ENCODE results near the gene AQP3.

AQP3 gene

DNA sequence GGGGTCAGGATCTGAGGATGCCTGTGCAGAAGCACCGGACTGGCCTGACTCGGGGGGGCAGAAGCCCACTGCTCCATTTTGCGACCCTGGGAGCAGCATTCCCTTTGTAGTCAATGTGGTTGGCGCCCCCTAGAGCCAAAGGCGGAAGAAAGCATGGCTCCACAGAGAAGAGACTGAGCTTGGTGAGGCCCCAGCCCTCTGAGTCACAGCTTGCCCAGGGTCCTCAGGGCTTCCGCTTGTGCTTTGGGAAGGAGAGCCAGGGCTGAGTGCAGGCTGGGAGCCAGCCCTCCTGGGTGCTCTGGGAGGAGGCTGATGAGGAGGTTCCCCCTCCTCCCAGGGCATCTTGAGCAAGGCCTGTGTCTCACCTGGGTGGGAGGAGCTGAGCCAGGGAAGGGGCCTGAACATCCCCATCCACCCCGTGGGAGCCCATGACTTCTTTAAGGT is 5.5 kb upstream of the AQP3 start:
- peak; percentile 68 for DNase-seq (ENCODE audit: extremely low spot score)
- TF ChIP-seq, protein P1, sequence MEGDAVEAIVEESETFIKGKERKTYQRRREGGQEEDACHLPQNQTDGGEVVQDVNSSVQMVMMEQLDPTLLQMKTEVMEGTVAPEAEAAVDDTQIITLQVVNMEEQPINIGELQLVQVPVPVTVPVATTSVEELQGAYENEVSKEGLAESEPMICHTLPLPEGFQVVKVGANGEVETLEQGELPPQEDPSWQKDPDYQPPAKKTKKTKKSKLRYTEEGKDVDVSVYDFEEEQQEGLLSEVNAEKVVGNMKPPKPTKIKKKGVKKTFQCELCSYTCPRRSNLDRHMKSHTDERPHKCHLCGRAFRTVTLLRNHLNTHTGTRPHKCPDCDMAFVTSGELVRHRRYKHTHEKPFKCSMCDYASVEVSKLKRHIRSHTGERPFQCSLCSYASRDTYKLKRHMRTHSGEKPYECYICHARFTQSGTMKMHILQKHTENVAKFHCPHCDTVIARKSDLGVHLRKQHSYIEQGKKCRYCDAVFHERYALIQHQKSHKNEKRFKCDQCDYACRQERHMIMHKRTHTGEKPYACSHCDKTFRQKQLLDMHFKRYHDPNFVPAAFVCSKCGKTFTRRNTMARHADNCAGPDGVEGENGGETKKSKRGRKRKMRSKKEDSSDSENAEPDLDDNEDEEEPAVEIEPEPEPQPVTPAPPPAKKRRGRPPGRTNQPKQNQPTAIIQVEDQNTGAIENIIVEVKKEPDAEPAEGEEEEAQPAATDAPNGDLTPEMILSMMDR (IDR thresholded peaks at IDR 0.05; ENCODE audit: control extremely low read depth, extremely low read depth, low read depth, missing control alignments), result peak; percentile 62
- ChIA-PET CTCF (interaction anchor here (0.7 to 11.3 kb wide), 23 partner anchors 8 to 171 kb away, joined by 3 to 174 read pairs (median 5); partner anchors contain the start of gene NOL6), POLR2A (no interaction called here)

DNA sequence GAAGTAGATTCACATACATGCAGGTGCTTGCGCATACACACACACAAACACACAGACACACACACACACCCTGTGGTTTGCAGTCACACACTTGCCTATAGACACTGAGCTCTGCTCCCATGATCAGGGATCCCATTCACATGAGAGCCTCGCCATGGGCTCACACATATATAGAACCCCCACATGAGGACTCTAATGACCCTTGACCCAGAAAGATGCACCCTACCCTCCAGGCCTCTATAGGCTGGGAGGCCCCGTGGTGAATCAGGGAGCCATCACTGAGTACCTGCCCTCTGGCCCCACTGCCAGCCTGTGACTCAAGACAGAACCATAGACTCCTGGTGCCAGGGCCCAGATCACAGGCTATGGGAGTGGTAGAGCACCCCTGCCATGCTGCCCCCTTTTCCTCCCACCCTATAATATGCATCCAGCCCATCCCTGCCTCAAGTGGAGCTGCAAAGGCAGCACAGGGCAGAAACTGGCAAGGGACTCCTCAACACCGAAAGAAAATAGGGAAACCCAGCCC is 3.3 kb upstream of the AQP3 start:
- TF ChIP-seq, protein P1 (IDR thresholded peaks at IDR 0.05; ENCODE audit: control extremely low read depth, extremely low read depth, low read depth, missing control alignments), result no peak
- no peak for DNase-seq (ENCODE audit: extremely low spot score)
- ChIA-PET CTCF (interaction anchor here (0.8 to 11.3 kb wide), 8 partner anchors 9 to 76 kb away, joined by 3 to 174 read pairs (median 20); partner anchors contain the start of gene NOL6), POLR2A (interaction anchor here (1.3 kb wide), 1 partner anchor 14 kb away, joined by 4 read pairs; no protein-coding TSS in a partner anchor)

DNA sequence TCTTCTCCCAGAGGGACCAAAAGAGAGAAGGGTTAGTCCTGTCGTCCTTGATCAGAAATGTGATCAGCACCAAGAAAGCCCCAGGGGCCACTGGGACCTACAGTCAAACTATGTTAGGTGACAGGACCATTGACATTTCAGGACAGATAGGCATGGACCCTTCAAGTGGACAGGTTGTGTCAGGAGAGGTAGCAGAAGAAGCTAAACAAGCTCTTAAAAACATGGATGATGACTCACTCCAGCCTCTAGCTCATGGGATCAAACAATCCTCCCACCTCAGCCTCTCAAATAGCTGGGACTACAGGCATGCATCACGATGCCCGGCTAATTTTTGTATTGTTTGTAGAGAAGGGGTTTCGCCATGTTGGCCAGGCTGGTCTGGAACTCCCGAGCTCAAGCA is 2.3 kb upstream of the AQP3 start:
- ChIA-PET CTCF (interaction anchor here (0.8 to 11.3 kb wide), 6 partner anchors 12 to 42 kb away, joined by 3 to 174 read pairs (median 4); no protein-coding TSS in a partner anchor), POLR2A (no interaction called here)
- no peak for DNase-seq (ENCODE audit: extremely low spot score)
- TF ChIP-seq, protein P1 (IDR thresholded peaks at IDR 0.05; ENCODE audit: control extremely low read depth, extremely low read depth, low read depth, missing control alignments), result no peak

DNA sequence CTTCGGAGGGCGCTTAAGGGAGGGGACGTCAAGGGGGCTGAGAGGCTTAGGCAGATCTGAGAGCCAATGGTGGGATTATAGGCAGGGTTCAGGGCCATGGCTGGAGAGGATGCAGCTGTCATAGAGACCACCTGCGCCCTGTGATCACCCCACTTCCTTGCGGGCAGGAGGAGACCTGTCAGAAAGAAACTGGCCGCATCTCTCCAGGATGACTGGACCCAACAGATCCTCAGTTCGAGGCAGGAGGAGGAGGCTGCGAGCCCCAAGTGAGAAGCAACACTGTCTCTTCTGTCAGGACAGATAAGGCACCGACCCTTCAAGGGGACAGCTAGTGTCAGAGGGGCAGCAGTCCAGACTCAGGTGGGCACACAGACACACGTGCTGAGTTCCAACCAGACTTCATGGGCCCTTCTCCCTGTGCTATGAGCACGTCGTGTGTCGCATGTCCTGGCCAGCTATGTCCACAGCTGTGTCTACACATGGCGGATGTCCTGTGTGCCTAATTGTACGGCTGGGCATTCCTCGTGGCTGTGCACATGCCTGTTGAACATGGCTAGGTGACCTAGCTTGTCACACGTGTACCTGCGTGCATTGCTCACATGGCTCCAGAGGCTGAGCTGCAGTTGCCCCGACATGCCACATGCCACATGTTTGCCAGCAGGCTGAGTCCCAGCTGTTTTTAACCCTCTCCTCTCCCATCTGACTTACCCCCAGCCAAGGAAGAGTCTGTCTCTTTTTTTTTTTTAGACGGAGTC is 583 bp upstream of the AQP3 start:
- ChIA-PET POLR2A (no interaction called here), CTCF (interaction anchor here (0.8 to 11.3 kb wide), 12 partner anchors 11 to 92 kb away, joined by 3 to 174 read pairs (median 4); no protein-coding TSS in a partner anchor)
- peak; percentile 39 for DNase-seq (ENCODE audit: extremely low spot score)
- TF ChIP-seq, protein P1 (IDR thresholded peaks at IDR 0.05; ENCODE audit: control extremely low read depth, extremely low read depth, low read depth, missing control alignments), result no peak

DNA sequence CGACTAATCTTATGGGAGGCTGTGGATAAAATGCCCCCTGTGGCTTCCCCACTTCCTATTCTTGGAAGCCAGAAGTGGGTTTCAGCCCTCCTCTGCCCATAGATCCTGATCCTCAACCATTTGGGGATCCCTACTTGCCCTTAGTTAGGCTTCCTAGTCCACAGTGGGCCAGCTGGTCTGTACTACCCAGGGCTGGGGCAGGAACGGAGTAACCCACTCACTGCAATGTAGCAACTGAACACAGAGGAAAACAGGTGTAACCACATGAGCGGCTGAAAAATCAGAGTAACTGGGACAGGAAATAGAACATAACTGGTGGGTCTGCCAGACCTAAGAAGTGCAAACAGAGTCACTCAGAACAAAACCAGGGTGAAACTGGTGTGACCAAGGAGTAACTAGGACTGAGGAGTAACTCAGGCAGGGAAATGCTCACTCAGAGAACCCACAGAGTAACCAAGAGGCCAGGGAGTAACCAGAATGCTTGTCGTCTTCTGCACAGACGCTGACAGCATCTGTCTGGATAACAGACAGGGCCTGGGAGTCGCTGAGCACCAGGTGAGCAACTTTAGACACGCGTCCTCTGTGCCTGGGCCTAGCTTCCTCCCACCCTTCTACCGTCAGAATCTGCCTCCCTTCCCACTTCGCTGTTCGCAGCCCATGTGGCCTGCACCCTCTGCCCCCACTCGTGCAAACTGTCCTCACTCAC is 1.0 kb downstream of the AQP3 start:
- DNase-seq (ENCODE audit: extremely low spot score), result peak; percentile 78
- CTCF ChIA-PET, result interaction anchor here (0.8 to 11.3 kb wide), 4 partner anchors 9 to 28 kb away, joined by 3 to 174 read pairs (median 6); partner anchors contain the start of gene NOL6
- POLR2A ChIA-PET, result interaction anchor here (1.7 kb wide), 1 partner anchor 27 kb away, joined by 6 read pairs; the partner anchor contains the start of gene NOL6
- TF ChIP-seq, protein P1 (IDR thresholded peaks at IDR 0.05; ENCODE audit: control extremely low read depth, extremely low read depth, low read depth, missing control alignments), result no peak

All from GM10248 (cell line).